UCSD-AML1 (cell line): ENCODE measurements around the gene GJA1.
"Not testable (repeated sequence)": the region's sequence is repeated elsewhere in the genome, so short reads cannot be mapped to it uniquely, and the experiment has no call there.

Experiments used
- DNase-seq: peaks from one replicate; lab custom pipeline; 2025; ENCODE audit not compliant: unreplicated experiment; lab: John Stamatoyannopoulos, UW

GJA1 gene

GRCh38 chr6:121436960-121437850 is 1.8 kb downstream of the GJA1 start:
- no peak for DNase-seq

GRCh38 chr6:121437851-121438651 is 2.6 kb downstream of the GJA1 start:
- no peak for DNase-seq

- no peak for DNase-seq
These were observed 3.4 kb downstream of the GJA1 start for GRCh38 chr6:121438869-121439268.

- no peak for DNase-seq
These were observed 4.0 kb downstream of the GJA1 start for GRCh38 chr6:121439475-121439874.

- no peak for DNase-seq
These were observed 4.5 kb downstream of the GJA1 start for GRCh38 chr6:121439926-121440325.

GRCh38 chr6:121441477-121441876 is 6.0 kb downstream of the GJA1 start:
- DNase-seq = no peak

GRCh38 chr6:121442576-121442975 is 7.1 kb downstream of the GJA1 start:
- no peak for DNase-seq

GRCh38 chr6:121443971-121444541 is 8.6 kb downstream of the GJA1 start:
- DNase-seq = no peak

GRCh38 chr6:121446705-121447104 is 11.3 kb downstream of the GJA1 start:
- DNase-seq = not testable (repeated sequence)

- not testable (repeated sequence) for DNase-seq
These were observed 12.3 kb downstream of the GJA1 start for GRCh38 chr6:121447746-121448145.

- DNase-seq = not testable (repeated sequence)
These were observed 13.1 kb downstream of the GJA1 start for GRCh38 chr6:121448528-121448927.

- no peak for DNase-seq
These were observed 13.9 kb downstream of the GJA1 start for GRCh38 chr6:121449331-121449730.

GRCh38 chr6:121450242-121450641 is 14.8 kb downstream of the GJA1 start:
- DNase-seq = no peak

GRCh38 chr6:121451250-121451649 is 15.8 kb downstream of the GJA1 start:
- no peak for DNase-seq

GRCh38 chr6:121453191-121453590 is 17.7 kb downstream of the GJA1 start:
- no peak for DNase-seq

GRCh38 chr6:121460170-121460569 is 24.7 kb downstream of the GJA1 start:
- DNase-seq = no peak

- no peak for DNase-seq
These were observed 27.6 kb downstream of the GJA1 start for GRCh38 chr6:121463087-121463486.

GRCh38 chr6:121465101-121465500 is 29.7 kb downstream of the GJA1 start:
- no peak for DNase-seq

GRCh38 chr6:121479486-121480098 is 44.1 kb downstream of the GJA1 start:
- DNase-seq = no peak

- no peak for DNase-seq
These were observed 44.8 kb downstream of the GJA1 start for GRCh38 chr6:121480099-121480713.
